Sigmoid colon (tissue), 4 donors: ENCODE data around the gene STK4.

ENCODE experiments used
- POLR2A ChIP-seq, 2 donors: fragments of 450-650 bp; IDR thresholded peaks; one replicate each; pipeline ENCODE4 v1.6.1; 2016; ENCODE audit warnings: antibody characterized with exemption in 2 of 2, mild to moderate bottlenecking in 2 of 2, moderate library complexity in 2 of 2
- POLR2AphosphoS5 ChIP-seq, 4 donors: sonication (generic); formaldehyde crosslinking; IDR thresholded peaks; one replicate each; pipeline ENCODE4 v1.6.1; 2017; ENCODE audit warnings: antibody characterized with exemption in 4 of 4
- TF ChIP-seq, protein P1 (sequence below), 4 experiments: fragments of 450-650 bp in 3 of 4; fragments of 200-600 bp in 1 of 4; IDR thresholded peaks; one replicate each; pipeline ENCODE4 v1.5.1; 2016 to 2019; ENCODE audit warnings: antibody characterized with exemption in 4 of 4, mild to moderate bottlenecking in 3 of 4, moderate library complexity in 2 of 4

DNA sequence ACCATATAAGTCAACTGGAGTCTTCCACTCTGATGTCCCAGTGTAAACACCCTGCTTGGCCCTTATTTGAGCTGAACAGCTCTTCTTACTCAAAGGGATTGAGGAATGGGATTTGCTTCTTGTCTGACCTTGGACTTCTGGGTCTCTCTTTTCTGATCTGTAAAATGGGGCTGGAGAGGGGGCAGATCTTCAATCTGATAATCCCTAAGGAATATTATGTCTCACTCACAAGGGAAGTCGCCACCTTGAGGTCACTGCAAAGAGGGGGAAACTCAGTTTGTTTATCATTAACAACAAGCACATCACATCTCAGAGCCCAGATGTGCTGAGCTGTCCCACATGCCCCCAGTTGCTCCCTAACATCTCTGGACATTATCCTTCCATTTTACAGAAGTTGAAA lies 119.6 kb downstream of the STK4 start:
- TF ChIP-seq, protein P1, sequence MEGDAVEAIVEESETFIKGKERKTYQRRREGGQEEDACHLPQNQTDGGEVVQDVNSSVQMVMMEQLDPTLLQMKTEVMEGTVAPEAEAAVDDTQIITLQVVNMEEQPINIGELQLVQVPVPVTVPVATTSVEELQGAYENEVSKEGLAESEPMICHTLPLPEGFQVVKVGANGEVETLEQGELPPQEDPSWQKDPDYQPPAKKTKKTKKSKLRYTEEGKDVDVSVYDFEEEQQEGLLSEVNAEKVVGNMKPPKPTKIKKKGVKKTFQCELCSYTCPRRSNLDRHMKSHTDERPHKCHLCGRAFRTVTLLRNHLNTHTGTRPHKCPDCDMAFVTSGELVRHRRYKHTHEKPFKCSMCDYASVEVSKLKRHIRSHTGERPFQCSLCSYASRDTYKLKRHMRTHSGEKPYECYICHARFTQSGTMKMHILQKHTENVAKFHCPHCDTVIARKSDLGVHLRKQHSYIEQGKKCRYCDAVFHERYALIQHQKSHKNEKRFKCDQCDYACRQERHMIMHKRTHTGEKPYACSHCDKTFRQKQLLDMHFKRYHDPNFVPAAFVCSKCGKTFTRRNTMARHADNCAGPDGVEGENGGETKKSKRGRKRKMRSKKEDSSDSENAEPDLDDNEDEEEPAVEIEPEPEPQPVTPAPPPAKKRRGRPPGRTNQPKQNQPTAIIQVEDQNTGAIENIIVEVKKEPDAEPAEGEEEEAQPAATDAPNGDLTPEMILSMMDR (IDR thresholded peaks at IDR 0.05), result no peak
- no peak for TF ChIP-seq POLR2A (IDR thresholded peaks at IDR 0.05)
- TF ChIP-seq POLR2AphosphoS5 (IDR thresholded peaks at IDR 0.05), result no peak
